Prostate gland (tissue), 2 donors: Measurements from ENCODE around the gene ACER3. TPM values are rescaled to one million over a fixed set of nuclear protein-coding genes. Genes with fewer than 3 reads are reported as not detected.

Experiments used
- DNase-seq: peaks from one replicate; pipeline ENCODE4 v3.0.0-alpha.2; 2019; ENCODE audit warnings: low spot score
- H3K27ac ChIP-seq, 2 donors: fragments of 200-600 bp; sonication (generic); 2 replicates each; pipeline ENCODE4 v1.5.1; 2017 to 2019
- H3K27me3 ChIP-seq: fragments of 200-600 bp; sonication (generic); replicated peaks from 2 replicates; pipeline ENCODE4 v1.5.1; 2019; ENCODE audit not compliant: insufficient read depth
- H3K36me3 ChIP-seq, 2 donors: fragments of 200-600 bp; sonication (generic); 1 replicate in 1 of 2; 2 replicates in 1 of 2; pipeline versions ENCODE4 v1.5.1 to v1.8.1; 2017 to 2019
- H3K4me1 ChIP-seq: fragments of 200-600 bp; sonication (generic); replicated peaks from 2 replicates; pipeline ENCODE4 v1.5.1; 2019
- H3K4me3 ChIP-seq, 2 donors: fragments of 200-600 bp; sonication (generic); 2 replicates each; pipeline ENCODE4 v1.5.1; 2017 to 2019
- H3K9me3 ChIP-seq: fragments of 200-600 bp; sonication (generic); 2 replicates; pipeline ENCODE4 v1.5.1; 2017
- CTCF ChIP-seq, 4 experiments: fragments of 200-600 bp in 2 of 4; fragments of 450-650 bp in 2 of 4; sonication (generic) in 2 of 4; IDR thresholded peaks; 1 replicate in 3 of 4; 2 replicates in 1 of 4; pipeline ENCODE4 v1.5.1; 2016 to 2019; ENCODE audit warnings: antibody characterized with exemption in 4 of 4, mild to moderate bottlenecking in 2 of 4, moderate library complexity in 2 of 4
- POLR2A ChIP-seq: fragments of 450-650 bp; IDR thresholded peaks from one replicate; pipeline ENCODE4 v1.6.1; 2016; ENCODE audit warnings: antibody characterized with exemption, mild to moderate bottlenecking
- POLR2AphosphoS5 ChIP-seq: sonication (generic); formaldehyde crosslinking; IDR thresholded peaks from one replicate; pipeline ENCODE4 v1.6.1; 2017; ENCODE audit warnings: antibody characterized with exemption
- WGBS: methylation state at CpG from one replicate; pipeline ENCODE4 v1.1.5; 2018; 5-methylcytosine and 5-hydroxymethylcytosine counted together
- intact Hi-C: fragments of 100-400 bp; cut with DNase I; formaldehyde crosslinking; loops from one replicate; pipeline ENCODE4 v1.14.2; 2022
- total RNA-seq, 2 donors: library from RNA; depleted of rRNA; stranded (reverse); fragments of >200 nt; gene quantifications; one replicate each; pipeline ENCODE4 v1.1.0, GENCODE V29; 2016

ACER3 gene
- total RNA-seq, 2 donors from 2014 or later, result 11.3 to 11.9 TPM

- Histone ChIP-seq H3K27me3 (no peaks in the 10 kb centered on the region), H3K36me3 (no peaks in the 10 kb centered on the region), H3K9me3 (no peaks in the 10 kb centered on the region), H3K4me1 (peaks cover 3% of the 10 kb centered on the region), H3K27ac (peak within 1 kb of the TSS; percentile 91 to 95), H3K4me3 (peak within 1 kb of the TSS; percentile 65 to 74)
- peak; percentile 89 for DNase-seq
- under 1% methylated on average over 43 of the region's 69 CpGs for WGBS
- intact Hi-C loops, result no loop called here
- TF ChIP-seq CTCF (IDR thresholded peaks at IDR 0.05), result peak in 3 of 4 experiments; percentile 6 to 42 (median 42)
- TF ChIP-seq POLR2A, result peak; percentile 90
- TF ChIP-seq POLR2AphosphoS5, result peak; percentile 81
Measured at GRCh38 chr11:77066229-77067042, 205.7 kb downstream of the ACER3 start, which contains the start of gene CAPN5. TSS of gene CAPN5 (plus strand) at chr11:77066971. CDS start at chr11:77084887, 17,916 bp downstream.

GRCh38 chr11:77067861-77068443 is 207.2 kb downstream of the ACER3 start:
- Histone ChIP-seq H3K27me3 (no peaks in the 10 kb centered on the region), H3K4me1 (peaks cover 11% of the 10 kb centered on the region), H3K27ac (no peak overlapping the region), H3K9me3 (no peaks in the 10 kb centered on the region), H3K36me3 (no peaks in the 10 kb centered on the region), H3K4me3 (peak overlapping the region; percentile 65 to 74)
- WGBS, result 78% methylated on average over 8 of the region's 8 CpGs
- DNase-seq, result no peak
- TF ChIP-seq CTCF (IDR thresholded peaks at IDR 0.05), result no peak
- no peak for TF ChIP-seq POLR2AphosphoS5
- TF ChIP-seq POLR2A, result no peak
- intact Hi-C loops, result no loop called here

GRCh38 chr11:77068457-77069335 is 208.0 kb downstream of the ACER3 start:
- no peak for DNase-seq
- Histone ChIP-seq H3K4me1 (peaks cover 18% of the 10 kb centered on the region), H3K9me3 (no peaks in the 10 kb centered on the region), H3K27me3 (no peaks in the 10 kb centered on the region), H3K27ac (no peak overlapping the region), H3K4me3 (peak overlapping the region in 1 of 2 donors; percentile 65), H3K36me3 (no peaks in the 10 kb centered on the region)
- intact Hi-C loops, result no loop called here
- WGBS, result 86% methylated on average over 7 of the region's 7 CpGs
- TF ChIP-seq POLR2AphosphoS5, result no peak
- TF ChIP-seq POLR2A, result no peak

- Histone ChIP-seq H3K36me3 (no peaks in the 10 kb centered on the region), H3K27me3 (no peaks in the 10 kb centered on the region), H3K4me3 (no peak overlapping the region), H3K9me3 (no peaks in the 10 kb centered on the region), H3K27ac (no peak overlapping the region), H3K4me1 (peaks cover 26% of the 10 kb centered on the region)
- TF ChIP-seq CTCF (IDR thresholded peaks at IDR 0.05) (no peak), POLR2A (no peak), POLR2AphosphoS5 (no peak)
- 66% methylated on average over 6 of the region's 6 CpGs for WGBS
- intact Hi-C loops, result no loop called here
- no peak for DNase-seq
Measured at GRCh38 chr11:77069336-77069968, 208.7 kb downstream of the ACER3 start.
